Caco-2 (cell line): Measurements from ENCODE around the gene TELO2. TPM values are rescaled to one million over a fixed set of nuclear protein-coding genes. Genes with fewer than 3 reads are reported as not detected.
"Not testable (repeated sequence)": the region's sequence is repeated elsewhere in the genome, so short reads cannot be mapped to it uniquely, and the experiment has no call there.

Experiments
- BruUV-seq: library from RNA; stranded (reverse); fragments of 400-500 nt; replicated peaks from 2 replicates; lab custom pipeline; 2021; lab: Mats Ljungman, UMichigan
- CTCF ChIA-PET: fragments of 300-600 bp; sonication (Branson Sonifier 250); formaldehyde crosslinking; loops from one replicate; lab custom pipeline; 2022; ENCODE audit warnings: antibody characterized with exemption; lab: Charles Lee
- POLR2A ChIA-PET: fragments of 300-600 bp; sonication (Branson Sonifier 250); formaldehyde crosslinking; loops from one replicate; lab custom pipeline; 2022; ENCODE audit warnings: antibody characterized with exemption; lab: Charles Lee
- DNase-seq, 2 experiments: peaks; one replicate each; pipeline versions ENCODE4 v3.0.0 to v3.0.0-alpha.2; 2020 to 2022
- H3K27me3 ChIP-seq: replicated peaks from 2 replicates; pipeline ENCODE4 v1.6.0; 2011; ENCODE audit warnings: low read length; ENCODE audit not compliant: control insufficient read depth, insufficient read depth
- H3K36me3 ChIP-seq: 2 replicates; pipeline ENCODE4 v1.5.1; 2011; ENCODE audit warnings: low read length; ENCODE audit not compliant: control insufficient read depth, insufficient read depth
- H3K4me1 ChIP-seq: fragments of 250-450 bp; sonication (Bioruptor Pico); 2 replicates; pipeline ENCODE4 v1.5.1; 2020; ENCODE audit warnings: mild to moderate bottlenecking
- H3K4me3 ChIP-seq: 2 replicates; pipeline ENCODE4 v1.5.1; 2011; ENCODE audit warnings: low read depth, mild to moderate bottlenecking, control low read depth, low read length
- H3K9me3 ChIP-seq: fragments of 250-450 bp; sonication (Bioruptor Pico); 2 replicates; pipeline ENCODE4 v1.5.1; 2020; ENCODE audit warnings: mild to moderate bottlenecking, moderate library complexity
- H3K27ac Mint-ChIP-seq: one replicate; pipeline ENCODE4 v1.8.0; 2022; ENCODE audit warnings: mixed read lengths; ENCODE audit not compliant: unreplicated experiment
- H3K27me3 Mint-ChIP-seq: one replicate; pipeline ENCODE4 v1.8.0; 2022; ENCODE audit warnings: mixed read lengths; ENCODE audit not compliant: insufficient read depth, unreplicated experiment
- H3K36me3 Mint-ChIP-seq: one replicate; pipeline ENCODE4 v1.8.0; 2022; ENCODE audit warnings: mild to moderate bottlenecking, mixed read lengths; ENCODE audit not compliant: insufficient read depth, unreplicated experiment
- H3K4me1 Mint-ChIP-seq: one replicate; pipeline ENCODE4 v1.8.0; 2022; ENCODE audit warnings: low read depth, mixed read lengths; ENCODE audit not compliant: unreplicated experiment
- H3K4me3 Mint-ChIP-seq: one replicate; pipeline ENCODE4 v1.8.0; 2022; ENCODE audit warnings: mild to moderate bottlenecking, moderate library complexity, mixed read lengths; ENCODE audit not compliant: unreplicated experiment
- H3K9me3 Mint-ChIP-seq: one replicate; pipeline ENCODE4 v1.8.0; 2022; ENCODE audit warnings: mixed read lengths; ENCODE audit not compliant: unreplicated experiment
- intact Hi-C: fragments of 100-400 bp; cut with micrococcal nuclease; formaldehyde crosslinking; loops from one replicate; pipeline ENCODE4 v1.10.0; 2022; ENCODE audit not compliant: unreplicated experiment
- total RNA-seq: library from RNA; stranded (reverse); gene quantifications from 2 replicates; pipeline ENCODE4 v1.2.3, GENCODE V29; 2022
- TF ChIP-seq, protein P1 (sequence below), 2 experiments: fragments of 200-600 bp in 1 of 2; IDR thresholded peaks; 1 replicate in 1 of 2; 2 replicates in 1 of 2; pipeline versions ENCODE4 v1.5.1 to v1.8.0; 2011 to 2022; ENCODE audit warnings: antibody characterized with exemption in 1 of 2, control low read depth in 1 of 2, inconsistent platforms in 1 of 2, low read depth in 1 of 2, low read length in 1 of 2, mild to moderate bottlenecking in 1 of 2, moderate library complexity in 1 of 2; ENCODE audit not compliant: insufficient read depth in 1 of 2, severe bottlenecking in 1 of 2, unreplicated experiment in 1 of 2

TELO2 gene
- total RNA-seq, 1 experiment from 2014 or later, result 55.7 TPM

DNA sequence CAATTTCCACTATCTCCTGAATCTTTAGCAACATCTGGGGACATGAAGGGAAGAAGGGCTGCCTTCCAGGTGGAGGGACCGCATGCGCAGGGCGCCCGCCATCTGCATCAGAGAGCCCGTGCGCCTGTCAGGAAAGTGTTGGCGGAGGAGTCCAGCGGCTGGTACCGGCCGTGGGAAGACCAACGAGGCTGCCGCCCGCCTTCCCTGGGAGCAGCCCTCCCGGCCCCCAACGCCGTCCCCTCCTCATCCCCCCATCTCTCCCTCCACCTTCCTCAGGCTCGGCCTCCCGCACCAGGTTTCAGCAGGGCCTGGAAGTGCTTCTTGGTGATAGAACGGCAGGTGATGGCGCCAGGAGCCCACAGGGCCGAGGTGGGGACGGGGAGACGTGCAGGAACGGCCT is 27.1 kb upstream of the TELO2 start:
- Histone ChIP-seq H3K4me1 (no peaks in the 10 kb centered on the region), H3K27me3 (no peaks in the 10 kb centered on the region), H3K9me3 (no peaks in the 10 kb centered on the region), H3K36me3 (no peaks in the 10 kb centered on the region; the same call in 1 of the 2 replicates), H3K4me3 (no peak overlapping the region)
- intact Hi-C loops, result no loop called here
- Mint-ChIP-seq H3K4me1 (no peaks in the 10 kb centered on the region), H3K27ac (no peak overlapping the region), H3K27me3 (no peaks in the 10 kb centered on the region), H3K4me3 (no peak overlapping the region), H3K9me3 (no peaks in the 10 kb centered on the region), H3K36me3 (peaks cover 6% of the 10 kb centered on the region)
- TF ChIP-seq, protein P1, sequence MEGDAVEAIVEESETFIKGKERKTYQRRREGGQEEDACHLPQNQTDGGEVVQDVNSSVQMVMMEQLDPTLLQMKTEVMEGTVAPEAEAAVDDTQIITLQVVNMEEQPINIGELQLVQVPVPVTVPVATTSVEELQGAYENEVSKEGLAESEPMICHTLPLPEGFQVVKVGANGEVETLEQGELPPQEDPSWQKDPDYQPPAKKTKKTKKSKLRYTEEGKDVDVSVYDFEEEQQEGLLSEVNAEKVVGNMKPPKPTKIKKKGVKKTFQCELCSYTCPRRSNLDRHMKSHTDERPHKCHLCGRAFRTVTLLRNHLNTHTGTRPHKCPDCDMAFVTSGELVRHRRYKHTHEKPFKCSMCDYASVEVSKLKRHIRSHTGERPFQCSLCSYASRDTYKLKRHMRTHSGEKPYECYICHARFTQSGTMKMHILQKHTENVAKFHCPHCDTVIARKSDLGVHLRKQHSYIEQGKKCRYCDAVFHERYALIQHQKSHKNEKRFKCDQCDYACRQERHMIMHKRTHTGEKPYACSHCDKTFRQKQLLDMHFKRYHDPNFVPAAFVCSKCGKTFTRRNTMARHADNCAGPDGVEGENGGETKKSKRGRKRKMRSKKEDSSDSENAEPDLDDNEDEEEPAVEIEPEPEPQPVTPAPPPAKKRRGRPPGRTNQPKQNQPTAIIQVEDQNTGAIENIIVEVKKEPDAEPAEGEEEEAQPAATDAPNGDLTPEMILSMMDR (IDR thresholded peaks at IDR 0.05; ENCODE audit: insufficient read depth in 1 of 2, low read depth in 1 of 2, low read length in 1 of 2, severe bottlenecking in 1 of 2, unreplicated experiment in 1 of 2), result no peak
- ChIA-PET POLR2A (no interaction called here), CTCF (no interaction called here)
- no TSS peak for BruUV-seq
- no peak for DNase-seq

DNA sequence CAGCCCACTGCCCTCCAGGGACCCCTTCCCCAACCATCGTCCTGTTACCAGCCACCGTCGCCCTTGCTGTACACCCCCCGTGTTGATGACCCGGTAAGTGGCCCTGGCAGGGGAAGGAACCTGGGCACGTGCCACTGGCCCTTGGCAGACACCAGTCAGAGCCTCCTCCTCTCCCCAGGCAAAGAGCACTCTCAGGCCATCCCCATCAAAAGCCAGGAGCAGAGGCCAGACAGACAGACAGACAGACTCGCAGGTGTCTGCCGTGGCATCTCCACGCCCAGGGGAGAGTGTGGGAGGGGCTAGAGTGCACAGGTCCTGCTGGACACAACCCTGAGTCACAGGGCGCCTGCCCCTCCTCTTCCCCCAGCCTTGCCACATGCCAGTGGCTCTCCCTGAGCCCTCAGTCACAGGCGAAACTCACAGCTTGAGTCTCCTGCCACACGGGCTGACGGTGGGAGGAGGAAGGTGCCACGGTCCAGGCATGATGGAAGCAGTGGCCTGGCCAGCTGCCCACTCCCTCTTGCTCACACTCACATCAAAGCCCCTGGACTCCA is 26.1 kb upstream of the TELO2 start:
- intact Hi-C loops, result no loop called here
- peaks cover 11% of the 10 kb centered on the region for H3K36me3 Mint-ChIP-seq
- no peaks in the 10 kb centered on the region for H3K27me3 Mint-ChIP-seq
- H3K27ac Mint-ChIP-seq, result no peak overlapping the region
- no peaks in the 10 kb centered on the region for H3K4me1 Mint-ChIP-seq
- no peak overlapping the region for H3K4me3 Mint-ChIP-seq
- Histone ChIP-seq H3K9me3 (no peaks in the 10 kb centered on the region), H3K4me3 (no peak overlapping the region), H3K4me1 (no peaks in the 10 kb centered on the region), H3K36me3 (no peaks in the 10 kb centered on the region; the same call in 1 of the 2 replicates), H3K27me3 (no peaks in the 10 kb centered on the region)
- no TSS peak for BruUV-seq
- POLR2A ChIA-PET, result no interaction called here
- TF ChIP-seq, protein P1 (IDR thresholded peaks at IDR 0.05; ENCODE audit: insufficient read depth in 1 of 2, low read depth in 1 of 2, low read length in 1 of 2, severe bottlenecking in 1 of 2, unreplicated experiment in 1 of 2), result no peak
- H3K9me3 Mint-ChIP-seq, result no peaks in the 10 kb centered on the region
- DNase-seq, result no peak
- CTCF ChIA-PET, result no interaction called here

DNA sequence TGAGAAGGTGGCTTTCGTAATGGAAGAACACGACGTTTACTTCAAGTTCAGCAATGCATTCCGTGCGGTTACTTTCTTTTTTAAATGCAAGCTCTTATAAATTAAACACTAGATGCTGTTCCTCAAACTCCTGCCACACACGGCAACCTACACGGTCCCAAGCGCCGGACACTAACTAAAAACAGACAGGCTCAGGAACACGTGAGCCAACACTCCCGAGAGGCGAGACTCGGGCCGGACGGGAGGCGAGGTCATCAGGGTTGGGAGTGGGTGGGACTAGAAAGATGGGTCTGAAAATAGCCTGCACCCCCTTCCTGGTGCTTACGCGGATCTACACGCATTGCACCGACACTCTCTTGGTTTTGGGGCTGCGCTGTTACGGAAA is 24.7 kb upstream of the TELO2 start:
- BruUV-seq, result no TSS peak
- no peaks in the 10 kb centered on the region for H3K9me3 ChIP-seq
- Mint-ChIP-seq H3K4me1 (no peaks in the 10 kb centered on the region), H3K36me3 (peaks cover 6% of the 10 kb centered on the region), H3K9me3 (no peaks in the 10 kb centered on the region), H3K27ac (no peak overlapping the region), H3K4me3 (no peak overlapping the region), H3K27me3 (no peaks in the 10 kb centered on the region)
- TF ChIP-seq, protein P1 (IDR thresholded peaks at IDR 0.05; ENCODE audit: insufficient read depth in 1 of 2, low read depth in 1 of 2, low read length in 1 of 2, severe bottlenecking in 1 of 2, unreplicated experiment in 1 of 2), result no peak
- no peaks in the 10 kb centered on the region; the same call in 1 of the 2 replicates for H3K36me3 ChIP-seq
- 0 out of 2 replicates have a peak, but pooled peaks cover under 1% of the 10 kb centered on the region for H3K4me1 ChIP-seq
- ChIA-PET POLR2A (no interaction called here), CTCF (no interaction called here)
- no peak overlapping the region for H3K4me3 ChIP-seq
- H3K27me3 ChIP-seq, result no peaks in the 10 kb centered on the region
- intact Hi-C loops, result no loop called here
- DNase-seq, result no peak

DNA sequence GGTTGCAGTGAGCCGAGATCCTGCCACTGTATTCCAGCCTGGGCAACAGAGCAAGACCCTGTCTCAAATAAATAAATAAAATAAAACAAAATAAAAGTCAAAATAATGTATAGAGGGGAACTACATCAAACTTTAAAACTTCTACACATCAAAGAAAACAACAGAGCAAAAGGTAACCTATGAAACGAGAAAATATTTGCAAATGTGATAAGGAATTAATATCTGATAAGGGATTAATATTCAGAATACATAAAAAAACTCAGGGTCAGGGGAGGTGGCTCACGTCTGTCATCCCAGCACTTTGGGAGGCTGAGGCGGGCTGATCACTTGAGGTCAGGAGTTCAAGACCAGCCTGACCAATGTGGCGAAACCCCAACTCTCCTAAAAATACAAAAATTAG is 24.0 kb upstream of the TELO2 start:
- H3K9me3 ChIP-seq, H3K36me3 Mint-ChIP-seq, POLR2A ChIA-PET, H3K4me3 ChIP-seq, H3K4me3 Mint-ChIP-seq, H3K9me3 Mint-ChIP-seq, intact Hi-C loops, H3K36me3 ChIP-seq, H3K27ac Mint-ChIP-seq, BruUV-seq, DNase-seq, H3K27me3 ChIP-seq, H3K27me3 Mint-ChIP-seq, H3K4me1 Mint-ChIP-seq, CTCF ChIA-PET, H3K4me1 ChIP-seq: not testable (repeated sequence)
